ENCODE measurements around the gene CBR3.

DNA sequence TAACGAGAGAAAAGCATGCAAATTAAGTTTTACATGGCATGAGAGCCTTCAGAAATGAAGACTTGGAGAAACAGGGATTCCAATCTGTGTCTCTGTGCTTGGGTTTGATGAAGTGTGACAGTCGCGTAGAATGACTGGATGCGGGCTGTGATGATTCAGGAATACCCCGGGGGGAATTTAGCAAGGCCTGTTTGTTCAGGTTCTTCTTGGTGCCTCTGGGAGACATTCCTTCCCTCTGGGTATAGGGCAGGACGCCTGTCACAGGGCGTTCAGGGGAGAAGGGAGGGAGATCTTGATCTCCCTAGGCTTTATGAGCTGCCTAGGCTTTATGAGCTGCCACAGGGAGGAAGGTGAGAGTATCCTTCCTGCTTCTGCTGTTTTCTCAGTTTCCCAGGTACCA lies 58.3 kb downstream of the CBR3 start:
- TF ChIP-seq CTCF (IDR thresholded peaks at IDR 0.05; ENCODE audit: insufficient read depth, low read length, poor library complexity, severe bottlenecking) (no peak), EZH2phosphoT487 (conservative IDR thresholded peaks at IDR 0.05; ENCODE audit: low read length) (no peak)
